Stimulated activated CD4-positive, alpha-beta T cell treated with anti-CD3 and anti-CD28 coated beads, Interleukin-2, amount 100 ng/mL, for 4 hours (primary cell): ENCODE measurements around the gene MUCL1.

Experiments used
- DNase-seq: peaks from one replicate; pipeline ENCODE4 v3.0.0-alpha.2; 2020; ENCODE audit warnings: low read depth

The MUCL1 gene

DNA sequence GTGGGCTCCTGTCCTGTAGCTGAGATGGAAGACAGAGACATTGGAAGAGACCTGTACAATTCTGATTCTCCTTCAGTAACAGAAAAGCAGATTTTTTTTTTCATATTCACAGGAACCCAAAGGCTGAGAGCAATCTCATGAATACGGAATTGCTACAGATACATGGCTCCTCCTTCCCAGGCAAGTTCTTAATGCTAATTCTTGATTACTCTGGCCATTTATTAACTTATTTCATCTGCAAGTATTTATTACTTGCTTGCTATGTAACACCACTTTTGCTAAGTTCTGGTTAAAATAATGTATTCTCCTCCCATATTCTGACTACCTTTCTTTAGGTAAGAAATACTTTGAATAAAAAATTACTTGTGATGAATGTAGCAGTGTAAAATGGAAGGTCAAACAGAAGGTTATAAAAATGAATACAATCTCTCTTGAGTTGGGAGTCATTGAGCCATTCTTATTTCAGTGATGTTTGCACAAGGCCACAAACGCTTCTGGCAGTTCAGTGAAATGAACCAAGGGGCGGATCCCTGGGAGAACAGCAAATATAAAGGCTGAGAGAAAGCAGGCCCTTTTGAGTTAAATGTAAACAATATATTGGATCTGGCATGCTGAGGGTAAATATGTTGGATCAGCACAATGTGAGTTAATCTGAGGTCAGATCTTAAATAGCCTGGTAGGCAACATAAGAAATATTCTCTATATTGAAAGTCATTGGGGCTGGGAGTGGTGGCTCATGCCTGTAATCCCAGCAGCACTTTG is 37.6 kb downstream of the MUCL1 start:
- DNase-seq: no peak
